HG03342 (cell line): Measurements from ENCODE around the gene KANSL1L.
A peak's percentile ranks its signal among the peaks of the same experiment; 100 is the strongest.

ENCODE experiments used
- ATAC-seq: cut with Tn5 transposase; IDR thresholded peaks from one replicate; pipeline ENCODE4 v1.9.1; 2021; ENCODE audit warnings: mild to moderate bottlenecking, moderate library complexity; ENCODE audit not compliant: unreplicated experiment

The KANSL1L gene

GRCh38 chr2:210000464-210001324 is 170.5 kb downstream of the KANSL1L start:
- no peak for ATAC-seq

DNA sequence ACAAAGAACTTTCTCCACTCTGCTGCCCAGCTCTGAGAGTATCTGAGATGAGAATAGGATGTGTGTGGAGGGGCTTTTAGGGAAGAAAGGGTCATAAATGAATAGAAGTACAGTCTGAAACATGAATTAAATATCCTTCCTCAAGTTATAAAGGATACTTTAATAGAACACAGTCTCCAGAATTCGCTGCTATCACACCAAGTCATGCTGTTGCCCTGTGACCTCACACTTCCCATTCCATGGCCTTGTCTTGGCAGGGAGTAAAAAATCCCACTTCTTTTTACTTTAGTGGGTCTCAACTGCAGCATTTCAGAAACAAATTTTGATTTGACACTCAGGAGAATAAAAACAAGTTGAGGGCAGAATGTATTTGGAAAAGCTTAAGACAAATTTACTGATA is 172.6 kb downstream of the KANSL1L start:
- ATAC-seq: no peak

DNA sequence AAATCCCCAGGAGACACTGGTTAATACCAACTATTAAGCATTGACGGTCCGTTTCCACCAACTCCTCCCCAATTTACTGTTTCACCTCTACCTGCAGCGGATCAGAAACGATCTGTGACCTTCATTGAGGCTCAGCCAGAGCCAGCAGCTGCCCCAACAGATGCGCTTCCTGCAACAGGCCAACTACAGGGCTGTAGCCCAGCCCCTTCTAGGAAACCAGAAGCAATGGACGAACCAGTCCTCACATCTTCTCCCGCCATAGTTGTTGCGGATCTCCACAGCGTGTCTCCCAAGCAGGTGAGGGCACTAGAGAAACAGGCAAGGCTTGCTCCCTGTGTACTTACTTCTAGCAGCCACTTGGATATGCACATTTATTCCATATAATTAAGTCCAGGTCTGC is 177.2 kb downstream of the KANSL1L start:
- ATAC-seq: no peak

GRCh38 chr2:209990838-209991237 is 180.4 kb downstream of the KANSL1L start:
- ATAC-seq: no peak

DNA sequence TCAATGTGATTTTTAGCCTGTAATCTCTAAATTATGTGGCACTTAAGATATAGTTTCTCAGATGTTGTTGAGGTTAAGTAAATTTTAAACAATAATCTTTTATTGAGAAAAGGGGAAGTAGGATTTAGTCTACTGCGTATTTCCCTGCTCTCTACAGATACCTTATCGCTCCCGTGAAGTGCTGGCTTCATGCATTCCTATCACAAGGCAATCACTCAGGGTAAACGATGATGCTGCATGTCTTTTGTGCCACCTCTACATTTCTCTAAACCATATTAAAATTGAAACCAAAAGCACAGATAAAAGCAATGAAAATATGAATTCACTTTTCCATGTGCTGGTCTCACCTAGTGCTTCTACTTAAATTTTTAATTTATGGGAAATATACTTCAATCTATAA is 183.2 kb downstream of the KANSL1L start:
- peak; percentile 56 for ATAC-seq

DNA sequence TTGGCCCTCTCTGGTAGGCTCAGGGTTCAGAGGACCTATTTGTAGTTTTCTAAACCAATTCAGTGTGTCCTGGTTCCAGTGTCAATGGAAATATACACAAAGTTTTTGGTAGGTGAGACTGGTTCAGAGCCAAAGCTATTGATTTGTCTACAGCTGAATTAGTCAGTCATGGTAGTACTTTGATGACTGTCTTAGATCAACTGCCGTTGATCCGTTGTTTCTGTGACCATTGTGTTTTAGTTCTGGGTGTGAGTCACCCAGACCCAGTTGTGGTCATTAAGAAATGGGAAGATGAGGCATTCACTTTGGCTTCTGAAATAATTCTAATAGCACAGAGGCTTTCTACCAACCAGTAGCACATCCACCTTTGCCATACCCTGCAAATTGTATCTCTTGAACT is 184.8 kb downstream of the KANSL1L start:
- ATAC-seq: no peak

- no peak for ATAC-seq
Observed at GRCh38 chr2:209985874-209986273, 185.3 kb downstream of the KANSL1L start.

- no peak for ATAC-seq
Observed at GRCh38 chr2:209984291-209984690, 186.9 kb downstream of the KANSL1L start.

DNA sequence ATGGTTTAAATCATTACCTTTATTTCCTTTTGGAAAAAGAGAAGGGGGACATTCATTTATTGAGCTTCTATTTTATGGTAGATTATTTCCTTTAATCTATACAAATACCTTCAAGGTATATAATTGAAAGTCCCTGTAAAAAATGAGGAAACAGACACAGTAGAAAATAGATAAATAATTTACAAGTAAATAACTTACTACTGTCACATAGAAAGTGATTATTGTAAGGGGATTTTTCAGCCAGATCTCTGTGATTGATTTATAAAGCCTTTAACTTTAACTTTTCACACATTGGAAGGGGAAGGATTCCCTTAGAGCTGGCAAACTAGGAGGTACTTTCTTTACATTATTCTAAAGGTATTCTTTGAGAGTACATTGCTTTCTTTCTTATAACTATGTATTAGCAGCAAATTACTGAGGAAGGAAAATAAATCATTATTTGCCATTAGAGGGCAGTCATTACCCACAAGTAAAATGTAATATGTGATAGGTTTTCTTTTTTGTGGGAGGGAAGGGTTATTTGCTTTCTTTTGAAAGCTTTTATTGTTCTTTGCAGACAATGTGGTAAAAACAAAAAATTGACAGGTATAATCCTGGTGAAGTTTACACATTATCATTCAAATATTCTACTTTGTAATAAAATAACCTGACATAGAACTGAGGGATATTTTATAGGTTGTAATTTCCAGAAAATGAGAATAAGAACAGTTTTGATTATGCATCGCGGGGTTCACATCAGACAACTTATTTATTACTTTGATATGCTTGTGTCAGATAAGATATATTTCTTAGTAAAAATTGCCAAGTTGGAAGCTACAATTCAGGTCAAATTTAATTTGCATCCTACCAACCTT is 193.6 kb downstream of the KANSL1L start:
- peak; percentile 44 for ATAC-seq

- peak; percentile 89 for ATAC-seq
Observed at GRCh38 chr2:209976698-209977385, 194.4 kb downstream of the KANSL1L start.

DNA sequence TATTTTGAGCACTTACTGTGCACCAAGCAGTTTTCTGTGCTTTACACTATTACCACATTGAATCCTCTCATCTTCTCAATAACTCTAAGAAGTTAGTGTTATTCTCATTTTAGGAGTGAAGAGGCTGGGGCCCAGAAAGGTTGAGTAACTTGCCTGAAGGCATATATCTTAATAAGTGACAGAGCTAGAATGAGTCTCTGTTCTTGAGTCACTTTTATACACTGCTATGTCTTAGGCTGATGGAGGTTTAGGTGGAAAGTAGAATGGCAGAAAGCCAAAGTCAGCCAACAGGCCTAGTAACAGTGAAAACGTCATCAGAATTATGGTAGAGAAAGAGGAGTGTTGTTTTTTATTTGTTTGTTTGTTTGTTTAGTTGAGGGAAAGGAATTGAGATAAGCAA is 196.6 kb downstream of the KANSL1L start:
- ATAC-seq: no peak

DNA sequence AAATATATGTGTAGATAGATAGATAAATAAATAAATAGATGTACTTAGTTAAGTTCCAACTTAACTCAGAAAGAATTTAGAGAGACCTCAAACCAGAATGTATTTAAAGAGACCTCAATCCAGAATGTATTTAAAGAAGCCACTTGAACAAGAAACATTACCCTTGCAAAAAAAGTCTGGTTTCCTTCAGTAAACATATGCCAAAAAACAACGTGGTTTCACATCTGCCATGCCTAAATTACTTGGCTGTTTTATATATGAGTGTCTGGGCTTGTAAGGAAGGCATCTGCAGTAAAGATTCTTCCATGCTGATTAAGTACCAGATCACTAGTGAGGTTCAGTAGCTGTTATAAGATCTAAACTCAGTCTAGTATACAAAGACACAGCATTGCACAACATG is 197.9 kb downstream of the KANSL1L start:
- ATAC-seq: no peak
